ENCODE measurements around the gene SCYGR7. TPM values are rescaled to one million over a fixed set of nuclear protein-coding genes. Genes with fewer than 3 reads are reported as not detected.
A peak's percentile ranks its signal among the peaks of the same experiment; 100 is the strongest.
"Not testable (repeated sequence)": the region's sequence is repeated elsewhere in the genome, so short reads cannot be mapped to it uniquely, and the experiment has no call there.

SCYGR7 gene, protein sequence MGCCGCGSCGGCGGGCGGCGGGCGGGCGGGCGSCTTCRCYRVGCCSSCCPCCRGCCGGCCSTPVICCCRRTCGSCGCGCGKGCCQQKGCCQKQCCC
- not detected in 2 replicates for total RNA-seq (2014; rRNA removed; shearing (Covaris generic))
- not detected in 2 replicates for polyA plus RNA-seq (2014; cell fraction: nucleus; rRNA removed)

DNA sequence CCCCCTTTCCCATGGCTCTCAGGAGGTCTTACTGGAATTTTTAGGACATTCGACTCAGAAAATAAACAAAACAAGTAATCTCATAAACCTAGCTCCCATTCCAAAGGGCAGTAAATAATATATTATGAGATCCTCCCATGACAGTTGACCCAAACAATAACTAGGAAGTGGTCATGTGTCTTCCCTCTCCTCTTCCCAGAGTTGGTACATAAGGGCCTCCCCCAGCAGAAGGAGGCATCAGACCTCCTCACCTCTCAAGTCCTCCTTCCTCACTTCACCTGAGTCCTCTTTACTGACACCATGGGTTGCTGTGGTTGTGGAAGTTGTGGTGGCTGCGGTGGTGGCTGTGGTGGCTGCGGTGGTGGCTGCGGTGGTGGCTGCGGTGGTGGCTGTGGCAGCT, at the start of gene SCYGR7:
TSS of gene SCYGR7 (plus strand) at position 301 of the 400 bp plus-strand sequence. CDS start at position 301, 0 bp downstream.
- DNase-seq (ENCODE audit: extremely low read depth, low read depth), result no peak

DNA sequence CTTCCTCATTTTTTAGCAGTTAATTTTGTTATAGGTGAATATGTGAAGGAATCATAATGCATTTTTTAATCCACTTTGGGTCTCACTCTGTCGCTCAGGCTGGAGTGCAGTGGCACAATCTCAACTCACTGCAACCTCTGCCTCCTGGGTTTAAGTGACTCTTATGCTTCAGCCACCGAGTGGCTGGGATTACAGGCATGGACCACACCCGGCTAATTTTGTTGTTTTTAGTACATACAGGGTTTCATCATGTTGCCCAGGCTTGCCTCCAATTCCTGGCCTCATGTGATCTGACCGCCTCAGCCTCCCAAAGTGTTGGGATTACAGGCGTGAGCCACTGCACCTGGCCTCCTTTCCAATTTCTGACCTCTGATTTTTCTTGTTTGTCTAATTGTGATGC, 43.9 kb upstream of the SCYGR7 start:
- DNase-seq (ENCODE audit: extremely low read depth, low read depth), result no peak

DNA sequence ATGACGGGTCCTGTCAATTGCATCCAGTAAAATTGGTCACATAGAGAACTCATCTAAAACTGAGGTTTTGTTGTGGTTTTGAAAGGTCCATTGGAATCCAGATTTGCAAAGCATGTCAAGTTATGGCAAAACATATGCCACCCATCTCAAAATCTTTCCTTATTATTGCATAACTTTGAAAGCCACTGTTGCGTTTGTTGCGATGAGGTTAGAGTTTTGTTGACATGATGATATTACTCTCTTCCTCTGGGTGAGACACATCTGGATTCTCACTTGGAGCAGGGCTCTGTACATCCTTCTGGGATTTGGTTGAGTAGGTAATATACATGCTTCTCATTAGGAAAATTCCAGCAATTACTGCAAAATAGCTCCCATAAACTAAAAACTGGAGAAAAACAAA, 40.9 kb upstream of the SCYGR7 start:
- no peak for DNase-seq (ENCODE audit: extremely low read depth, low read depth)

DNA sequence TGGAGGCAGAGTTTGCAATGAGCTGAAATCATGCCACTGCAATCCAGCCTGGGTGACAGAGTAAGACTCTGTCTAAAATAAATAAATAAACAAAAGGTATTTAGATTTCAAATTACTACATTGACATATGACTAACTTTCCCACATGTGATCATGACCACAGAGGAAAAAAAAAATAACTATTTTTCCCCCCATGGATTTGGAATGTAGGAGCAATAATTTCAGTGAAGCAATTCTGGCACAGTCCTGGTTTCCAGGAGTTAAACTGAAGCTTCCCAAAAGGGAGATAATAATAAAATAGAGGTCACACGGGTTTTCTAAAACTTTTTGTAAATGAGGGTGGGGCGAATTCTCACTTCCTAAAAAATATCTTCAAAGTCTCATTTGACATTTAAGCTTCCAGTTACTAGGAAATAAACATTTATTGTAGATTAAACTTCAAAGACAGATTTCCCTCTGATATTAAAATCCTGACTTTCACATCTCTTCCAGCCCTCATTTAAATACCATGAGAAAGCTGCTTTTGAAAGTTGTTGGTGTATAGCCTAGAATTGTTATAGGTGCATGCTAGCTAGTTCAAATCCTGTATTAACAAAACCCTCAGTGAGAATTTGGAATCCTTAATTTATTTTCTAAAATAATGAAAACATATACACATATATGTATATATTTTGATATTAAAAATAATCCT, 31.0 kb upstream of the SCYGR7 start:
- no peak for DNase-seq (ENCODE audit: extremely low read depth, low read depth)

DNA sequence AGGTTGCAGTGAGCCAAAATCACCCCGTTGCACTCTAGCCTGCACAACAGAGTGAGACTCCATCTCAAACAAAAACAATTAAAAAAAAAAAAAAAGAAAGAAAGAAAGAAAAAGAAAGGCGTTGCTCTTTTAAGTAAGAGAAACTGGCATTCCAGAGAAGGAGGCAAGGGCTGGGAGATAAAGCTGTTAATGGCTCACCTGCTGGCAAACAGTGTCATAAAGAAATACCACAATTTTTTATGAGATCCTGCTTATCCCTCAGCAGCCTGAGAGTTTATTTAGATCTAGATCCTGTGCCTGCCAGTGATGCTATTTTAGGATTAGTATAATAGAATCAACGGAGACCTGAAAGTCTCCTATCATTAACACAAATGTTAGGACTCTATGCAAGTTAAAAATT, 26.6 kb upstream of the SCYGR7 start:
- no peak for DNase-seq (ENCODE audit: extremely low read depth, low read depth)

DNA sequence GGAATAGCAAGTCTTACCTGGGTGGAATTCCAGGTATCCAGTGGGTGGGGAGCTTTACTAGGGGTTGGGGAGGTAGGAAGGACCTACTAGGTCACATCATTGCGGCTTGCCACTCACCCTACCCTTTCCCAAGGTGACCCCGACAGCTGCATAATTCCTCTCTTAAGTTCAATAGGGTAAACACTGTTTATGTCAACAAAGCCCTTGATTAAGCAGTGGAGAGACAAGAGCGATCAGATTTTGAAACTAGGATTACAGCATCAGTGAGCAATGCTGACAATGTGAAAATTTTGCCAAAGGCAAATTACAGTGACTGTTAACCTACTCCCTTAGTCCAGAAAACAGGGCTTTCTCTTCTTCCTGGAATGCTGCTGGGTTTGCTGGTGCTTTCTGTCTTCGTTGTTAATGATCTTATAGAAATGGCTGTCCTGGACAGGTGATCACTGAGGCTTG, 24.8 kb upstream of the SCYGR7 start:
- no peak for DNase-seq (ENCODE audit: extremely low read depth, low read depth)

DNA sequence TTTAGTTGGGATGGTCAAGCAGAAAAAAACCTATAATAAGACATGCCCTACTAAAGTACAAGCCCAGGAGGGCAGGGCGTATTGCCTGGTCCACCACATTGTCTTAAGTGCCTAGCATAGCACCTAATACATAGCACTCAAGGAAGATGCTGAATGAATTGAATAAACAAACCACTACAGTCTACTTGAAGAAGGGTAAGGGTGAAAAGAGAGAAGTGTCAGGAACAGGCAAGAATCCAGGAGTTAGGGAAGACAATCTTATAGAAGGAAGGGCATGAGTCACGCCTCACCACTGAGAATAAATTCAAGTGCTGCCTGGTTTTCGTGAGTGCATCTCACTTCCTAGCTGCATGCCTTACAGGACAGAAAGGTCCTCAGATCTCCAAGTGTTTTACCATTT, 24.2 kb upstream of the SCYGR7 start:
- no peak for DNase-seq (ENCODE audit: extremely low read depth, low read depth)

DNA sequence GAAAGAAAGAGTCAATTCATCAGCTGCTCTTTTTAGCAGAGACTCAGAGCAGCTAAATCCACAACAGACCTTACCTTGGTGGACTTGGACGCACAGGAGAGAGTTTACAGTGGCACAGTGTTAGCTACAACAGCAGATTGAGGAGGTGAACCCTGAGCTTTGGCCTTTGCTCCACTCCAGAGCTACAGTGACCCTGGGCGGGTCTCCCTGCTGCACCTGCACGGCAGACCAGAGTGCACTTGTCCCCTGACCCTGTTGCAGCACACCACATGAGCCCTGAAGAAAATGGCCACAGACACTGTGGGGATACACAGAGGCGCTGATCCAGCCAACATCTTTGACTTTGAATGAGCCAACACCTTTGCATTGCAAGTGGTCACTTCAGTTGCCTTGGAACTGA, 21.3 kb upstream of the SCYGR7 start:
- DNase-seq (ENCODE audit: extremely low read depth, low read depth), result no peak

DNA sequence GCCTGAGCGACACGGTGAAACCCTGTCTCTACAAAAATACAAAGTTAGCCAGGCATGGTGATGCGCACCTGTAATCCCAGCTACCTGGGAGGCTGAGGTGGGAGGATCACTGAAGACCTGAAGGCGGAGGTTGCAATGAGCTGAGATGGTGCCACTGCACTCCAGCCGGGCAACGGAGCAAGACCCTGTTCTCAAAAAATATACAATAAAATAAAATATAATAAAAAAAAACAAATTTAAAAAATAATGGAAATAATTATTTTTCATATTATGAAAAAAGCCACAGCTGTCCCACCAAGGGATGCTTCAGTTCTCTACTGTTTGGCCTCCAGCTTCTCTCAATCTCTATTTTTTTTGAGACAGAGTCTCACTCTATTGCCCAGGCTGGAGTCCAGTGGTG, 20.7 kb upstream of the SCYGR7 start:
- DNase-seq (ENCODE audit: extremely low read depth, low read depth), result no peak

DNA sequence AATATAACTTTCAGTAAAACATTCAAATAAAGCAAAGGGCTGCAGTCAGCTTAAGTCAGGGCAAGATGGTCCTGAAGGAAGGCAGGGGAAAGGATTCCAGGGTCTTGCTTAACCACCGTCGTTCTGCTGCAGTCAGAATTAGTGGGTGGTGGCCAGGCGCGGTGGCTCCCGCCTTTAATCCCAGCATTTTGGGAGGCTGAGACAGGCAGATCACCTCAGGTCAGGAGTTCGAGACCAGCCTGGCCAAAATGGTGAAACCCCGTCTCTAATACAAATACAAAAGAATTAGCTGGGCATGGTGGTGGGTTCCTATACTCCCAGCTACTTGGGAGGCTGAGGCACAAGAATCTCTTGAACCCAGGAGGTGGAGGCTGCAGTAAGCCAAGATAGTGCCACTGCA, 17.1 kb upstream of the SCYGR7 start:
- DNase-seq (ENCODE audit: extremely low read depth, low read depth), result no peak

DNA sequence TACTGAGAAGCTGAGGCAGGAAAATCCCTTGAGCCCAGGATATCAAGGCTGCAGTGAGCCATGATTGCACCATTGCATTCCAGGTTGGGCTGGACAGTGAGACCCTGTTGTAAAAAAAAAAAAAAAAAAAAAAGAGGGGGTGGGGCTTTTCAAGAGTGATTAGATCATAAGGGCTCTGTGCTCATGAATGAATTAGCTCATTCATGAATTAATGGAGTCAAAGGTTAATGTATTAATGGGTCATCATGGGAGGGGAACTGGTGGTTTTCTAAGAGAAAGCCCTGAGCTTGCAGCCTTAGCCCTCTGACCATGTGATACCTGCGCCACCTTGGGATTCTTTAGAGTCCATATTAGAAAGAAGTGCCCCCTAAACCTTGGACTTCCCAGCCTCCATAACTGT, 14.8 kb upstream of the SCYGR7 start:
- no peak for DNase-seq (ENCODE audit: extremely low read depth, low read depth)

DNA sequence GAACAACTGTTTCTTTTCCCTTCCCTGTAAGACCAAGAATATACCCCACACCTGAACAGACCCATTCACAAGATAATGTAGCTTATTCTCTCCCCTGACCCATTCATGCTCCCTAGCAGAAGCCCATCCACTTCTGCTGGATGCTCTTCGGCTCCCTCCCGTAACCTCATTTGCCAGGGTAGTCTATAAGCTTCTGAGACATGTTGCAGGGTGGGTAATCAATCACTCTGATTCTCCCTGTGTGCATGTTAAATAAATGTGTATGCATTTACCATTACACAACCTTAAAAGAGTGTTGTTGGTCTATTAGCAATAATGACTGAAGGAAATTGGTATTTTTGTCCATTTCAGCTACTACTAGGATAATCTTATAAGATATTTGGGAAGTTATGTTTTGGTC, 11.6 kb upstream of the SCYGR7 start:
- DNase-seq (ENCODE audit: extremely low read depth, low read depth), result no peak

DNA sequence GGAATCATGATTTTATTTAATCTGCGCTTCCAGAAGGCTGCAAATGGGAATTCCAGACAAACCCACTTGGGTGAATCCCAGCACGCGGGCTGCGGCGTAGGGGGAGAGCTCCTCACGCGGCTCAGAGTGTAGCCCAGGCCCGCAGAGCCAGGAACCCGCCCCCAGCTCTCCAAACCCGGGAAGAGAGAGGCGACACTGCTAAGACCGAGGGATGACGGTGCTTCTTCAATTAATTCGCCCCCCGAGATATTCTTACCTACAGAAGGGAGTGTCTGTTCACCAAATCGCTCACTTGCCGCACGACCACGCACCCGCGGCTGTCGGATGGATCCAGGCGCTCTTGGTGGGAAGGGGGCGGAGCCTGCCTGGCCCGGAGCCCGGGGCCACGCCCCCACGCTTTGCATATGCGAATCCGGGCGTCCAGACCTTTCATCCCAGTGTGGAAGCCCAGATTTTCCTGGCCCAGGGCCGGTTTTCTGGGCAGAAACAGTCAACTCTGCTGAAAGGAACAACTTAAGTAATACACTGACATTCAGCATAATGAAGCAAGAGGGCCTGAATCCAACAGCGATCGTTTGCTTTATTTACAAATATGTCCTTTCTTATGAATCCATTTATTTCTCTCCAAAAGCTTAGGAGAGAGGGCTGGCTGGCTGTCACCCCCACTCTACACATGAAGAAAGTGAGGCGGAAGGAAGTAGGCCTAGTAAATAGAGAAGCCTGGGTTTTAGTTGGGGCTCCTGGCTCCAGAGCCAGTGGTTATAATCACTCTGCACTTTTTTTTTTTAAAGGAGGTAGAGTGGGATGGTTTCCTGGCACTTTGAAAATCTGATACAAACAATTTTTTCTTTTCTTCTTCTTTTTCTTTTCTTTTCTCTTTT, 10.2 kb upstream of the SCYGR7 start, which contains the start of gene SLC19A3:
TSS of gene SLC19A3 (minus strand) at position 342 of the 881 bp plus-strand sequence. CDS start 15,710 bp downstream, outside the sequence.
- DNase-seq (ENCODE audit: extremely low read depth, low read depth), result peak; percentile 84

DNA sequence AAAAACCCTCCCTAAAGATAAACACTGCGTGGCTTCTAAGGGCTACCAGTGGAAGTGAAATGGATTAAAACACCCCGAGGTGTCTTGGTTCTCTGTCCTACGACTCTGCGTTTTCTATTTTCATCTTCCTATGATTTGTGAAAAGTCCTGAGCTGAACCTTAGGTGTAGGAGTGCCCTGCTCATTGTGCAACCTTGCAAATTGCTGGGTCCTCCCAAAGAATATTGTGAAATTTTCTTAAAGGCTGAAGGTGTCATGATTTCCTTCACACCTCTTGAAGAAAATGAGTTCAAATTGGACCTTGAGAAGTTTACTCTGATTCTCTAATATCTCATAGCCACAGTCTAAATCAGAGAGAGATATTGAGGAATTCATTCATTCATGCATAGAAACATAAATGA, 8.5 kb upstream of the SCYGR7 start:
- no peak for DNase-seq (ENCODE audit: extremely low read depth, low read depth)

DNA sequence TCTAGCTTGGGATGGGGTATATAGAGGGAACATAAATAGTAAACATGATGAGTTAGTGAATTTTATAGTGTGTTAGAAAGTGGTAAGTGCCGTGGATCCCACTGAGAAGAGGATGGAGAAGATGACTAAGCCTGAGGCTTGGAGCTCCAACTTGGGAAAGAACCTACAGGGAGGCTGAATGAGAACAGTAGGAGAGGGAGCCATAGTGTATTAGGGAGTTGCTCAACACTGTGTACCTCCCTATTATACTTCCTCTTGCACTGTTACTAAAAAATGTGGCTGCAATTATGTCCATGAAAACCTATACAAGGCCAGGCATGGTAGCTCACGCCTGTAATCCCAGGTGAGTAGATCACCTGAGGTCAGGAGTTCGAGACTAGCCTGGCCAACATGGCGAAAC, 7.5 kb upstream of the SCYGR7 start:
- no peak for DNase-seq (ENCODE audit: extremely low read depth, low read depth)

DNA sequence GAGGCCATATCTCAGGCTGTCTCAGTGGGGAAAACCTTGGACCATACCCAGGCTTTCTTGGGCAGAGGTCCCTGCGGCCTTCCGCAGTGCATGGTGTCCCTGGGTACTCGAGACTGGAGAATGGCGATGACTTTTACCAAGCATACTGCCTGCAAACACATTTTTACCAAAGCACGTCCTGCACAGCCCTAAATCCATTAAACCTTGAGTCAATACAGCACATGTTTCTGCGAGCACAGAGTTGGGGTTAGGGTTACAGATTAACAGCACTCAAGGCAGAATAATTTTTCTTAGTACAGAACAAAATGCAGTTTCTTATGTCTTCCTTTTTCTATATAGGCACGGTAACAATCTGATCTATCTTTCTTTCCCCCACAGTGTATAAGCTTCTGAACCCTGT, 5.3 kb upstream of the SCYGR7 start:
- not testable (repeated sequence) for DNase-seq (ENCODE audit: extremely low read depth, low read depth)

DNA sequence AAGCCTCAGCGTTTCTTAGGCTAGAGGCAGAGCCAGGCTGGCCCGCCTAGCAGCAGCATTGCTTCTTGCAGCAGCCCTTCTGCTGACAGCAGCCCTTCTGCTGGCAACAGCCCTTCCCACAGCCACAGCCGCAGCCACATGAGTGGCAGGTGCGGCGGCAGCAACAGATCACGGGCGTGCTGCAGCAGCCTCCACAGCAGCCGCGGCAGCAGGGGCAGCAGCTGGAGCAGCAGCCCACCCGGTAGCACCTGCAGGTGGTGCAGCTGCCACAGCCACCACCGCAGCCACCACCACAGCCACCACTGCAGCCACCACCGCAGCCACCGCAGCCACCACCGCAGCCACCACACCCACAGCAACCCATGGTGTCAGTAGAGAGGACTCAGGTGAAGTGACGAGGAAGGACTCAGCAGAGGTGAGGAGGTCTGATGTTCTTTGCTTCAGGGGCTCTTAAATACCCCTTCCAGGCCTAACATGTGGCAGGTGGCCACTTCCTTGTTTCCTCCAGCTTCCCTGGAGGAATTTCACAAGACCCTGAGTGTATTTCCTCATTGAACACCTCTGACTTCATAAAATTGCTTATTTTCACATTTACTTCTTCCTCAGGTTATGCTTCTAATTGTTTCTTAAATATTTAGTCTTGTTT, 3.6 kb upstream of the SCYGR7 start, which contains the start of gene SCYGR6:
TSS of gene SCYGR6 (minus strand) at position 364 of the 646 bp plus-strand sequence. CDS start at position 364, 0 bp downstream.
- no peak for DNase-seq (ENCODE audit: extremely low read depth, low read depth)

DNA sequence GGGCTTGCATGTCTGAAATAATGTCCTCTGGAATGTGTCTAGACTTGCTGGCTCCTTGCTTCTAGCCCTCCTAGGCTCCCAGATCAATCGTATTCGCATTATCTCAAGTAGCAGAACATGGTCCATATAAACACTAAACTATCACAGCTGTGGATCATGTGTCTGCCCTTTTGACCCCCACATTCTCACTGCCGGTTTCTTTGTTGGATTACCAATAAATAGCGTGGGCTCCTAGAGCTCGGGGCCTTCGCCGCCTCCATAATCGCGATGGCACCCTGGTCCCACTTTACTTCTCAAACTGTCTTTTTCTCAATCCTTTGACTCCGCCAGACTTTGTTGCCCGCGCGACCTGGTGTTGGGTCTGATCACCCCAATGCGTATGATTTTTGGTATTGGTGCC, 11.2 kb downstream of the SCYGR7 start:
- DNase-seq (ENCODE audit: extremely low read depth, low read depth), result no peak

DNA sequence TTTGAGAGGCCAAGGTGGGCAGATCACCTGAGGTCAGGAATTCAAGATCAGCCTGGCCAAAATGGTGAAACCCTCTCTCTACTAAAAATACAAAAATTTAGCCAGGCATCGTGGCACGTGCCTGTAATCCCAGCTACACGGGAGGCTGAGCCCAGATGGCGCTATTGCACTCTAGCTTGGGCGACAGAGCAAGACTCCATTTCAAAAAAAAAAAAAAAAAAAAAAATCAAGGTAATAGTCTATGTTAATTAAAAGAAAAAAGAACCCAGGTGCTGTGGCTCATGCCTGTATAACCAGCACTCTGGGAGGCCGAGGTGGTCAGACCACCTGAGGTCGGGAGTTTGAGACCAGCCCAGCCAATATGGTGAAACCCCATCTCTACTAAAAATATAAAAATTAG, 12.6 kb downstream of the SCYGR7 start:
- peak; percentile 5 for DNase-seq (ENCODE audit: extremely low read depth, low read depth)

DNA sequence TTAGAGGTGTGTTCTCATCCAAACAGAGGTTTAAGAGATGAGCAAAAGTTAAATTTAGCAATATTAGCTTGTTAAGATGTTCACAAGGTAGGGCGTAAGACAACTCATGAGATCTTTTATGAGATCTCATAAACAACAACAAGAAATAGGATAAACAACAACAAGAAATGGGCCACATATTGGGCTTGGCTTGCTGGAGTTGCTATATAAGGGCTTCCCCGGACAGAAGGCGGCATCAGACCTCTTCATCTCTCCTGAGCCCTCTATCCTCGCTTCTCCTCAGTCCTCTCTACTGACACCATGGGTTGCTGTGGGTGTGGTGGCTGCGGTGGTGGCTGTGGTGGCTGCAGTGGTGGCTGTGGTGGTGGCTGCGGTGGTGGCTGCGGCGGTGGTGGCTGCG, 17.5 kb downstream of the SCYGR7 start, which contains the start of gene SCYGR8:
TSS of gene SCYGR8 (plus strand) at position 301 of the 400 bp plus-strand sequence. CDS start at position 301, 0 bp downstream.
- DNase-seq (ENCODE audit: extremely low read depth, low read depth), result no peak

DNA sequence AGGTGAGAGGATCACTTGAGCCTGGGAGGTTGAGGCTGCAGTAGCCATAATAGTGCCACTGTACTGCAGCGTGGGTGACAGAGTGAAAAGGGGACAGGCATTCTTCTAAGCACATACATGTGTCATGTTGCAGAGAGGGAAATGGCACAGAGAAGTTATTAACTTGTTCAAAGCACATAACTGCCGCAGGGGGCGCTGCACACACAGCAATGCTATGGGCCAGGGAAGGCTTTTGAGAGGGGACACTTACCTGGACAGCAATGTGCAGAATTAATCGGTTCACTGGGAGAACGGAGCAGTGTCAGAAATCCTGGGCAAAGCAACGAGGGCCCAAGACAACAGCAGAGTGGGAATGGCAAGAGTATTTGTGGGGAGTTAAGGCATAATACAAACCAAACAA, 19.9 kb downstream of the SCYGR7 start:
- DNase-seq (ENCODE audit: extremely low read depth, low read depth), result peak; percentile 36

All from NCI-H460 (cell line).